Fibroblast of skin of right biceps (primary cell): Measurements from ENCODE around the gene CNDP2.
"Not testable (repeated sequence)": the region's sequence is repeated elsewhere in the genome, so short reads cannot be mapped to it uniquely, and the experiment has no call there.

Experiments used
- DNase-seq: peaks from one replicate; pipeline ENCODE4 v3.0.0-alpha.2; 2013

The CNDP2 gene

DNA sequence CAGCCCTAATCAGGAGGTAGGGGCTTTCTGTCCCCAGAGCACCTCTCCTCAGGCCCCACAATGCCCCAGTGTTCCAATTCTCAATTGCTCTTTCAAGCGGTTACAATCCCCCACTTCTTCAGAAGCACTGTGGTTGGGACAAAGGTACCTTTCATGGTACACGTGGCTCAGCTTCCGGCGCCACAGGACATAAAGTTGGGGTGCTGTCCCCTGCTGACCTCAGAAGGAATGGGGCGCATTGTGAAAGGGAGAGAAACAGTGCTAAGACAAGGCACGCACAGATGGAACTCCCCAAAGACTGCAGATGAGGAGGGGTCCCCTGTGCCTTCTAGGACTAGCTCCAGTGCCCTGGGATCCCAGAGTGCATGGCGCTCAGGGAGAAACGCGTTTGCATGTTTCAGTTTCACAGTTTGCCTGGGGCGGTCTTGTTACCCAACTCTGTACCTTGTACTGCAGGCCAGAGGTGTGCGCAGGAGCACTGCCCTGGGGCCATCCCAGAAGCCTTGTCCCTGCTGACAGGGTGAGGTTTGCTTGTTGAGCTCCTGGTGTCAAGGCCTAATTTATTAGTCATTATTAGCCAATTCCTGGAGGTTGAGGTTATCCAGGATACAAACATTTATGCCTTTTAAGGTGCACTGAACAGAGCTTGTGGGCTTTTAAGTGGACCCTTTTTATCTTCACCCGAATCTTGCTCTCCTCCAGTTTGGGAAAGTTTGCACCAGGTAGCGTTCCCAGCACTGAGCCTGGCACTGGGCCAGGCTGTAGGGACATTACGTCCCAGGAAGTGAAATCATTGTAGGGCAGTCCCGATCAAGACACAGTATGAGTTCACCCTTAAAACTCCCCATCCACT lies 45.8 kb downstream of the CNDP2 start:
- no peak for DNase-seq

DNA sequence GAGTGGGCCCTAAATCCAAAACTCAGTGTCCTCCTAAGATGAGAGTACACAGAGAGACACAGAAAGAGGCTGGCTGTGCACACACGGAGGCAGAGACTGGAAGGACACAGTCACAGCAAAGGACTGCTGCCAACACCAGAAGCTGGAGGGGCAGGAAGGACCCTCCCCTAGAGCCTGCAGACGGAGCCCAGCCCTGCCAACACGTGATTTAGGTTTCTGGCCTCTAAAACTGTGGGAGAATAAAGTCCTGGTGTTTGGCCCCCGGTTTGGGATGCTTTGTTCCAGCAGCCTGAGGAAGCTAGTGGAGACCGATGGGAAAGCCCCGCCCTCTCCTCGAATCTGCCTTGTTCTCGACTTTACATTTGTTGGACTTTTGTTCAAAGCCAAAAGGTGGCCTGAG lies 48.7 kb downstream of the CNDP2 start:
- no peak for DNase-seq

DNA sequence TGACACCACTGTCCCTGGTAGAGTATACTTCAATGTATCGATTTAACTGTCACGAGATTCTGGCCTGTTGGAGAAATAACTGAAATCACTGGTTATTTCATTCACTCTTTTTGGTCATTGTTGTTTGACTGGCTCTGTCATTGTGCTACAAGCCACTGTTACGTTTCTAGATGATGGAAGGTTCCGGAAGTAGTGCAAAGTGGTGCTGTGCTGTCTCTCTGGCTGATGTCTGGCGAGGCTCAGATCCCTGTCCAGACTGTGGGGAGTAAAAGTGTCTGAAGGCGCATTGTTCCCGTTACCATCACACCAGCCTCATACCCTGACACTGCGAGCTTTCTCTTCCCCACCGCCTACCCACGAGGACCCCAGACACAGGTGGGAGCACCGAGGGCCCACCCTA lies 49.8 kb downstream of the CNDP2 start:
- no peak for DNase-seq

DNA sequence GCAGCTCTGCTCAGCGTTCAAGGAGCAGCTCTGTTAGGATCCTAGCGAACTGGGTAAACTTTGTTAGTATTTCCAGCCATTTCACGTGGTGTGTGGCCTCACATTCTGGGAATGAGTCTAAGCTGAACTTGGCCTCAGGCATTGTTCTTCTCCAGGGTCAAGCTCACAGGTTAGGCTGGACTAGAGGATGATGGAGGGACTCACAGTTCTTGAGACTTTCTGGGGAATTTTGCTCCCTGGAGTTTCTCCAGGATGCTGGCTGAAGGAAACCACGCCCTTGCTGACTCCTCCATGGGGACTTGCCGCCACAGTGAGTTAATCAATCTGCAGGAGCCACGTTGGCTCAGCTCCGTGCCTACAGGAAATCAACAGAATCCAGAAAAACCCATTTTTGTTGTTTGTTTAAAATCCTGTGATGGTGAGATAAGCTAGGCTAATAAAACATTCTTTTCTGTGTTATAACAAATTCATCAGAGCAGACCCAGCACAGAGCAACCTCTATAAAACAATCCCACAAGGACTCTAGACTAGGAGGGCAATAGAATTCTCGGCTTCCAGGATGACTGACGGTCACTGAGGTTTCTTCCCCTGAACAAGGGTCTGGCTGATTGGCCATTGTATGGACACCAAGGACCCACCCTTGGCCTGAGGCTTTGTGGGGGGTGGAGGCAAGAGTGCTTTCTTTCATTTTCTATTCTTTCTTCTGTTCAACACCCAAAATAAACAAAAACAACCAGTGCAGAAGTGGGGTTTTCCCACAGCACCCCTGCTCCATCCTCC lies 50.8 kb downstream of the CNDP2 start:
- peak; percentile 20 for DNase-seq

DNA sequence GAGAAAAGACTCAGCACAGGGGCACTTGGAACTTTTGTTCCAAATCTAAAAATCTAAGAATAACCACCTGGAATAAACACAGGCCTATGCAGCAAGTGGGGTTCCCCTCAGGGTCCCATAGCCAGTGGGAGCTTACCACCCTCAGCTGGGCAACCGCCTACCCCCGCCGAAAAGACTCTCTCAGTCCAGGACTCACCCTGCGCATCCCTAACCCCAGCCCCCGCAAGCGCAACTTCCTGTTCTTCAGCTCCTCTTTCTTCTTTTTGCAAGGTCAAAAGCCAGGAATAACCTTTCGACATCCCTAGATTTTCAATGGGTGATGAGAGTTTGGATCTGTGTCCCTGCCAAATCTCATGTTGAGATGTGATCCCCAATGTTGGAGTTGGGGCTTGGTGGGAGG lies 51.7 kb downstream of the CNDP2 start:
- DNase-seq: no peak

DNA sequence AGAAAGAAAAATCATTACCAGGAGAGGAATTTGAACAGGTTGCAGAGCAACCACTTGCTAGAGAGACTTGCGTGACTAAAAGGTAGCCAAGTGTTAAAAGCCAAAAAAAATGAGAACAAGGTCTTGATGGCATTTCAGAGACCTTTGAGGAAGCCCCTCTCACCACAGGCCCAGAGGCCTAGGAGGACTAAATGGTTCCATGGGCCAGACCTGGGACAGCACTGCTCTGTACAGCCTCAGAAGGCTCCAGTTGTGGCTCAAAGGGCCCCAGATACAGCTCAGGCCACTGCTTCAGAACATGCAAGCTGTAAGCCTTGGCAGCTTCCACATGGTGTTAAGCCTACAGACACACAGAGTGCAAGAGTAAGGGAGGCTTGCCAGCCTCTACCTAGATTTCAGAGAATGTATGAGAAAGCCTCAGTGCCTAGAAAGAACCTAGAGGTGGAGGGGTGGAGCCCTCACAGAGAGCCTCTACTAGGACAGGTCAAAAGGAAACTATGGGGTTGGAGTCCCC lies 53.5 kb downstream of the CNDP2 start:
- DNase-seq: no peak

DNA sequence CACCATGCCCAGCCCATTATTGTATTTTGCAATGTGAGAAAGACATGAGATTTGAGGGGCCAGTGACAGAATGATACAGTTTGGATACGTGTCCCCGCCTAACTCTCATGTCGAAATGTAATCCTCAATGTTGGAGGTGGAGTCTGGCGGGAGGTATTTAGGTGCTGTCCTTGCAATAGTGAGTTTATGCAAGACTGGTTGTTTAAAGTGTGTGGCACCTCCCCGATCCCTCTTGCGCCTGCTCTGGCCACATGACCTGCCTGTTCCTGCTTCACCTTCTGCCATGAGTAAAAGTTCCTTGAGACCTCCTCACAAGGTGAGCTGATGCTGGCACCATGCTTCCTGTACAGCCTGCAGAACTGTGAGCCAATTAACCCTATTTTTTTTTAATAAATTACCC lies 54.7 kb downstream of the CNDP2 start:
- no peak for DNase-seq

DNA sequence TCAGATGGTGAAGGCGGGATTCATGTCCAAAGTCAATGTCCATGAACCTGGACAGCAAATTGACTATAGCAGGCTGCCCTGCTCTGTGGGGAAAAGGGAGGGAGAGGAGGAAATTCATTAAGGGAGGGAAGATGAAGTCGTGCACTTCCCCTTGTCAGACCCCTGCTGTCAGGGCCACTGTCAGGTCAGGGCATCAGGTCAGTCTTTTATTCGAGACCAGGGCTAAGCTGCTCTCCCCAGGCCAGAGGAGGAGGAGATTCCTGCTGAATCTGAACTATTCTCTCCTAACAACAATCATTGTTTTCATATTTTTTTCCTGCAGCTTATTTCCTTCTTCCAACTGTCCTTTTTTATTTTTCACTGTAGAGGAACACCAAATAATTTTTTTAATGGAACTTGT lies 55.3 kb downstream of the CNDP2 start:
- no peak for DNase-seq

DNA sequence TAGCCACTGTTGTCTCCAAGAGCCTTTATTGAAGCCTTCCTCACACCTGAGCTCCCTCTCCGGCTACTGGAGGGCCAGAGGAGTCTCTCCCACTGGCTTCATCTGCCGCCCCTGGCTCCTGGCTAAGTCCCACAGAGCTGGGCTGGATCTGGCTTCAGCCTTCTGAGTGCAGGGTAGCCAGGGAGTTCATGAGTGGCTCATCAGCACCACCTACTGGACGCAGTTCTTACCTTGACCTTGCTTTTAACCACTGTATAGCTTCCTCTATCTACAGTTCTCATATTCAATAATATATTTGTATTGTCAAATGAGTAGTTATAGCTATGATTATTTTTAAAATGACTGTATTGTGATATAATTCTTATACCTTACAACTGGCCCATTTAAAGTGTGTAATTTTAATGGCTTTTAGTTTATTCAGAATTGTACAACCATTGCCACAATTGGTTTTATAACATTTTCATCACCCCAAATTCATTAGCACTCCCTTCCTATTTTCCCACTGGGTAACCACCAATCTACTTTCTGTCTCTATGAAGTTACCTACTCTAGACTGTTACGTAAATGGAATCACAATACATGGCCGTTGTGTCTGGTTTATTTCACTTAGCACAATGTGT lies 55.9 kb downstream of the CNDP2 start:
- peak; percentile 67 for DNase-seq

DNA sequence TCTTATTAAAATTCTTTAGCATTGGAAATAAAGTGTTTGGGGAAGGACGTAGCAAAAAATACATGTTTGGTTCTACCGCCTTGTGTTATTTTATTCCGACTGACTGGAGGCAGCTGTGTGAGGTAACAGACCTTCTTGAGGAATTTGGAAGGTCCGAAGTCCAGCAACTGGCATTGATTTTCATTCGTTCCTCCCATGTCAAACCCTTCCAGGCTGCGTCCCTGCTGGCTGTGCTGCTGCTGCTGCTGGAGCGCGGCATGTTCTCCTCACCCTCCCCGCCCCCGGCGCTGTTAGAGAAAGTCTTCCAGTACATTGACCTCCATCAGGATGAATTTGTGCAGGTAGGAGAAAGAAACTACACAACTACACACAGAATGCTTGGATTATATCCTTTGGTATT lies 60.0 kb downstream of the CNDP2 start:
- no peak for DNase-seq

DNA sequence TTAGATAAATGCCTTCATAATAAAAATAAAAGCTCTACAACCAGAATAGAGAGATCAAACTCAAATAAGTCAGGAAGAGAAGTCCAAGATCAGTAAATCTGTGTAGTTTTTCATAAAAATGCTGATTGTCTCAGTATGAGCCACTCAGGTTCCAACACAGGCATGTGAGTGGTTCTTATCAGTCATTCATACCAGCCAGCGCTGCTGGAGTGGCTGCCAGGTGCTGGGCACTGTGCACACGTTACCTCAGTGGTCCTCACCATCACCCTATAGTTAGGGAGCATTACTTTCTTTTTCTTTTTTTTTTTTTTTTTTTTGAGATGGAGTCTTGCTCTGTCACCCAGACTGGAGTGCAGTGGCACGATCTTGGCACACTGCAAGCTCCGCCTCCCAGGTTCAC lies 61.9 kb downstream of the CNDP2 start:
- no peak for DNase-seq

DNA sequence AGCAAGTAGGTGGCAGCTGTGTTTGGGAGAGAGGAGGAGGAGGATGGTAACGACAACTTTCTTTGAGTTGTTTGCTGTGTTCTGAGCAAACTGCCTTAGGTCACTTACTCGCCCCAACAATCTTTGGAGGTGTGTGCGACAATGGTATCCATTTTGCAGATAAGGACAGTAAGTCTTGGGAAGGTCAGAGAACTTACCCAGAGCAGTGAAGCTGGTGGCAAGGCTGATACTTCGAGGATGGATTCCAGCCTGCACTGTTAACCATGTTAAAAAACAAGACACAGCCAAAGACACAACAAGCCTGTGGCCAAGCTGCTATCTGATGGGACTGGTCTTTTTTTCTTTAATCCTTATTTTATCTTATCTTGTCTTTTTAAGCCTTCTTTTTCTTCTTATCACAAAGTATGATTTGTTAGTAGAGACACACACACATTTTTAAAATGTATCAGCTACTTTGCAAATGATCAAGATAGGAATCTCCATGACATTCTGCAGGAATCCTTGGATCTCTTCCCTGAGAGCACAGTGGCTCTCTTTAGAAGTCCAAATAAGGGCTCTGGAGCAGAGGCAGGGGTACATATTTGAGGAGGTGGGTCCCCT lies 66.1 kb downstream of the CNDP2 start:
- DNase-seq: no peak

DNA sequence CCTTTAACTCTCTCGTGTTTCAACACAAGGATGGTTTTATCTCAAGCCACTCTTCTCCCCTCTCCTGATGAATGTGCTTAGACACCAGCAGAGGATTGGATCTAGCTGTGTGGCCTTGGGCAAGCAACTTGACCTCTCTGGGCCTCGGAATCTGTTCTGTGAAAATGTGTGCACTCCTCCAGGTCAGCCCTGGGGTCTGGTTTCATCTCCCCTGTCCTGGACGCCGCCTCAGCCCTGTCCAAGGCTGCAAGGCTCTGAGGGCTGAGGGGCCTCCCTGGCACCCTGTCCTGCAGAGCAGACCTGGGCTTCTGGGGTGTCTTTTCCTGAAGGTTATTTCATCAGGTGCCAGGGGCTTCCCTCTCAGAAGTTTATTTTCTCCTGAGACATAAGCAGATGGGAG lies 66.6 kb downstream of the CNDP2 start:
- DNase-seq: no peak

DNA sequence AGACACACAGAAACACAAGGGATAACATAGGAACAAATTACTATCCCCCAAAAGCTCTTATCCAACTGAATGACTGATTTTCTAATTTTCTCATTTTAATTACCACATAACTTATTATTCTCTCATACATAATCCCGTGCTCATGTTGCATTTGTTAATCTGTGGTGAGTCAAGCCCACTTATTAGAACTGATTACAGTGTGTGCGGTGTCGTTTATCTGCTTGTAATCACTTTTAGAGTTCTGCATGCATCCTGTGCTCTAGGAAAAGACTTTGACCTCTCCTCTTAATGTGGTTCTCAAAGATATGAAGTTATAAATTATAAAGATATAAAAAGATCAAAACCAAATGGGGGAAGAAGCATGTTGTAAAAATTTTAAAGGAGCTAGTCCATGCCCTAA lies 67.8 kb downstream of the CNDP2 start:
- DNase-seq: no peak

DNA sequence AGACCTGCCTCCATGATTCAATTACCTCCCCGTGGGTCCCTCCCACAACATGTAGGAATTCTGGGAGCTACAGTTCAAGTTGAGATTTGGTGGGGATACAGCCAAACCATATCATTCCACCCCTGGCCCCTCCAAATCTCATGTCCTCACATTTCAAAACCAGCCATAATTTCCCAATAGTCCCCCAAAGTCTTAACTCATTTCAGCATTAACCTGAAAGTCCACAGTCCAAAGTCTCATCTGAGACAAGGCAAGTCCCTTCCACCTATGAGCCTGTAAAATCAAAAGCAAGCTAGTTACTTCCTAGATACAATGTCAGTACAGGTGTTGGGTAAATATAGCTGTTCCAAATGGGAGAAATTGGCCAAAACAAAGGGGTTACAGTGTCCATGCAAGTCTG lies 69.0 kb downstream of the CNDP2 start:
- DNase-seq: not testable (repeated sequence)

DNA sequence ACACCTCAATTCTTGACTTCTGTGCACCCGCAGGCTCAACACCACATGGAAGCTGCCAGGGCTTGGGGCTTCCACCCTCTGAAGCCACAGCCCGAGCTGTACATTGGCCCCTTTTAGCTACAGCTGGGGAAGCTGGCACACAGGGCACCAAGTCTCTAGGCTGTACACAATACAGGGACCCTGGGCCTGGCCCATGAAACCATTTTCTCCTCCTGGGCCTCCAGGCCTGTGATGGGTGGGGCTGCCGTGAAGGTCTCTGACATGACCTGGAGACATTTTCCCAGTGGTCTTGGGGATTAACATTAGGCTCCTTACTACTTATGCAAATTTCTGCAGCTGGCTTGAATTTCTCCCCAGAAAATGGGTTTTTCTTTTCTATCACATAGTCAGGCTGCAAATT lies 69.8 kb downstream of the CNDP2 start:
- DNase-seq: not testable (repeated sequence)

DNA sequence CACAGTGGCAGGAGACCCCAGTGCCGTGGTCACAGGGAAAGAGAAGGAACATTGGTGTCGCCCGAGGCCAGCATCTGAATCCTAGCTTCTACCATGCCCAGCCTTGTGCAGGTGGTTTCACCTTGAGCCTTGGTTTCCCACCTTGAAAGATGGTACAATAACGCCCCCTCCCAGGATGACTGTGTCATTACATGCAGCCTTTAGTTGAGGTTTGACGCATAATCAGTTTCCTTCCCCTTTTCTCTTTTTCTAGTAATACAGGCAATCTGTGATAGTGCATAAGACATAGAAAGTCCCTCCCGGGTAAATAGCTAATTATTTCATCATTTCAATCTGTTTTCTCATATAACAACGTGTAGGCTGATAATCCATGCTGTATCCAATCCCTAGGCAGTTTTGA lies 71.7 kb downstream of the CNDP2 start:
- DNase-seq: no peak

DNA sequence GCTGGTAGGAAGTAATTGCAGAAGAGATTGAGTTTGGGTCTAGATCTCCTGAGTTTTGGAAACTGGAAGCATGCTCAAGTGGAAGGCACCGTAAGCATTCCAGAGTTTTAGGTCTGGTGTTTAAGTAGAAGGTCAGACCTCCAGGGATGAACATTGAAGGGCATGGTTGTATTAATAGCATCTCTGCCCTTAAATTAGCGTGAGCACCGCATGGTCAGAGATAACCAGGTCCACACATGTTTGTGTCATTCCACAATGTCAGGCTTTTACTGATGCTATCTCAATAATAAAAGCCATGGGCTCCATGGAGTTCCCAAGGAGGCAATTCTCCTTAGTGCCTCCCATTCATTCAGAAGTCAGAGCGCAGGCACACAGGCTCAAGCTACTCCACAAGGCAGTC lies 73.2 kb downstream of the CNDP2 start:
- DNase-seq: no peak

DNA sequence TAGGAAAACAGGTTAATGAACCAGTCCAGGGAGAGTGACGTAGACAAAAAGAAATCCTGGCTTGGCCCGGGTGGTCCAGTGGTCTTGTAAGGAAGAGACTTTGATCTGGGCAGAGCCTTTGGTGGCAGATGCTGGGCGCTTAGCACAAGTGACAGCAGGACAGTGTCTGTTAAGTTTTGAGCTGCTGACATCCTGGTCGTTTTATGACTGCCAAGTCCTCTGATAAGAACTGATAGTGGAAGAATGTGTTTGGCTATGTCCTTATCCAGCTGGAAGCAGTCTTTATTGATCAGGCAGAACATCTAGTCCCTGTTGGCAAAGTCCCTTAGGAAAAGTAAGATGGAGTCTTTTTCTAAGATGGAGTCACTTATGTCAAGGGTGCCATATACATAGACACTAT lies 74.1 kb downstream of the CNDP2 start:
- no peak for DNase-seq

DNA sequence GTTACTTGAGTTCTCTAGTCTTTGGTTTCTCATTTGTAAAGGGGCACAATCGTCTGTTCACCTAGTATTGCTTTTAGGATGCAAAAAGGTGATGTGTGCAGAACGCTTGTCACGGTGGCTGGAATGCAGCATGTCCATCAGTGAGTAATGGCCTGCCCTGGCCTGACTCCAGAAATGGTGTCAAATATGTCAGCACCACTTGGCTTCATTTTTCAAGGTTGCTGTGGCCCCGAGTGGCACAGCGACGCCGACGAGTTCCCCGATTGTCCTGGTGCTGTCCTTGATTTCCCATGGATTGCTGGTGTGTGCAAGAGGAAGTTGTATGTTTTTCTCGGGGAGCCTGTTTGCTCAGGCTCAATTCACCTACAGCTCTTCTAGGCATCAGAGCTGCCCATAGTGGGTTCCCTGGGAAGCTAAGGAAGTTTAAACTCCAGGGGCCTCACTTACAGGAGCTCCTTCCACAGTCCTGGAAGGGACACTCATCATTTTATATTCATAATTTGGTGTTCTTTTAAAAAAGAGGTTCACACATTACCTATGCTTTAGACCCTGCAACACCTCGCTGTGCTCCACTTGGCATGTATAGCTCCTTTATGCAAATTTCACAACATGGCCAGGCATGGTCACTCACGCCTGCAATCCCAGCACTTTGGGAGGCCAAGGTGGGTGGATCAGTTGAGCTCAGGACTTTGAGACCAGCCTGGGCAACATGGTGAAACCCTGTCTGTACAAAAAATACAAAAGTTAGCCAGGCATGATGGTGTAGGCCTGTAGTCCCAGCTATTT lies 75.9 kb downstream of the CNDP2 start:
- no peak for DNase-seq

DNA sequence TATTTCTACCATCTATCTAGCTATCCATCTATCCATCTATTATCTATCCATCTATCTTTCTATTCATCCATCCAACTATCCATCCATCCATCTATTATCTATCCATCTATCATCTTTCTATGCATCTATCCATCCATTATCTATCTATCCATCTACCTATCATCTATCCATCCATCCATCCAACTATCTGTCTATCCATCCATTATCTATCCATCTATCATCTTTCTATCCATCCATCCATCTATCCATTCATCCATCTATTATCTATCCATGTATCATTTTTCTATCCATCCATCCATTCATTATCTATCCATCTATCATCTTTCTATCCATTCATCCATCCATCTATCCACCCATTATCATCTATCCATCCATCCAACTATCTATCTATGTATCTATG lies 76.9 kb downstream of the CNDP2 start:
- no peak for DNase-seq
